Measurements from ENCODE around the gene EIF3M.
A peak's percentile ranks its signal among the peaks of the same experiment; 100 is the strongest.
"Not testable (repeated sequence)": the region's sequence is repeated elsewhere in the genome, so short reads cannot be mapped to it uniquely, and the experiment has no call there.

EIF3M gene

GRCh38 chr11:32594272-32594671 lies 10.6 kb downstream of the EIF3M start:
- Histone ChIP-seq H3K27ac (no peak overlapping the region), H3K4me3 (ENCODE audit: low read depth in 1 of 2, low read length in 1 of 2) (no peak overlapping the region), H3K4me1 (ENCODE audit: control insufficient read depth in 1 of 2, insufficient read depth in 1 of 2, low read depth in 1 of 2, low read length in 1 of 2) (peaks cover 0 to 8% of the 10 kb centered on the region in 2 experiments), H3K9me3 (no peaks in the 10 kb centered on the region), H3K36me3 (peaks cover 87% of the 10 kb centered on the region), H3K27me3 (no peaks in the 10 kb centered on the region)
- TF ChIP-seq, protein P1, sequence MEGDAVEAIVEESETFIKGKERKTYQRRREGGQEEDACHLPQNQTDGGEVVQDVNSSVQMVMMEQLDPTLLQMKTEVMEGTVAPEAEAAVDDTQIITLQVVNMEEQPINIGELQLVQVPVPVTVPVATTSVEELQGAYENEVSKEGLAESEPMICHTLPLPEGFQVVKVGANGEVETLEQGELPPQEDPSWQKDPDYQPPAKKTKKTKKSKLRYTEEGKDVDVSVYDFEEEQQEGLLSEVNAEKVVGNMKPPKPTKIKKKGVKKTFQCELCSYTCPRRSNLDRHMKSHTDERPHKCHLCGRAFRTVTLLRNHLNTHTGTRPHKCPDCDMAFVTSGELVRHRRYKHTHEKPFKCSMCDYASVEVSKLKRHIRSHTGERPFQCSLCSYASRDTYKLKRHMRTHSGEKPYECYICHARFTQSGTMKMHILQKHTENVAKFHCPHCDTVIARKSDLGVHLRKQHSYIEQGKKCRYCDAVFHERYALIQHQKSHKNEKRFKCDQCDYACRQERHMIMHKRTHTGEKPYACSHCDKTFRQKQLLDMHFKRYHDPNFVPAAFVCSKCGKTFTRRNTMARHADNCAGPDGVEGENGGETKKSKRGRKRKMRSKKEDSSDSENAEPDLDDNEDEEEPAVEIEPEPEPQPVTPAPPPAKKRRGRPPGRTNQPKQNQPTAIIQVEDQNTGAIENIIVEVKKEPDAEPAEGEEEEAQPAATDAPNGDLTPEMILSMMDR (IDR thresholded peaks at IDR 0.05): no peak

GRCh38 chr11:32596114-32596513 lies 12.5 kb downstream of the EIF3M start:
- H3K4me3 ChIP-seq (ENCODE audit: low read depth in 1 of 2, low read length in 1 of 2); H3K9me3 ChIP-seq; H3K27ac ChIP-seq; H3K4me1 ChIP-seq (ENCODE audit: control insufficient read depth in 1 of 2, insufficient read depth in 1 of 2, low read depth in 1 of 2, low read length in 1 of 2); H3K27me3 ChIP-seq: not testable (repeated sequence)
- H3K36me3 ChIP-seq: peaks cover 74% of the 10 kb centered on the region

DNA sequence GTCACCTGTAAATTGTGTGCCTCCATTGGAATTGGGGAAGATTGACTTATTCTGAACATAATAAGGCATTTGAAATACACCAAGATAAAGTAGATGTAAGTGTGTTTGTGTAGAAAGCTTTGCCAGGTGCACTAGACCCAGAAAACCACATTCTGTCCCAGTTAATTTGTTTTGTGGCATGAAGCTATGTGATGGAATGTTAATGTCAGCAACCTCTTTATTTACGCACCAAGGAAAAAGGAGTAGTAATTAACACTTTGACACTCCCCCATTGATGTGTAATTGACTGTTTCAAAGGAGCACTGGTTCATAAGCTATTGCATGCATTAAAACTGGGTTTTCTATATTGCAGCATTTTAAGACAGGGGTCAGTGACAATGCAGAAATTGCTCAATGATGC lies 14.3 kb downstream of the EIF3M start:
- H3K36me3 ChIP-seq: peaks cover 75% of the 10 kb centered on the region
- H3K4me3 ChIP-seq (ENCODE audit: low read depth in 1 of 2, low read length in 1 of 2): no peak overlapping the region
- H3K4me1 ChIP-seq (ENCODE audit: control insufficient read depth in 1 of 2, insufficient read depth in 1 of 2, low read depth in 1 of 2, low read length in 1 of 2): no peaks in the 10 kb centered on the region
- no peaks in the 10 kb centered on the region for H3K9me3 ChIP-seq
- no peaks in the 10 kb centered on the region for H3K27me3 ChIP-seq
- TF ChIP-seq, protein P1 (IDR thresholded peaks at IDR 0.05): no peak
- no peak overlapping the region for H3K27ac ChIP-seq

- Histone ChIP-seq H3K4me1 (ENCODE audit: control insufficient read depth in 1 of 2, insufficient read depth in 1 of 2, low read depth in 1 of 2, low read length in 1 of 2) (no peaks in the 10 kb centered on the region), H3K4me3 (ENCODE audit: low read depth in 1 of 2, low read length in 1 of 2) (no peak overlapping the region), H3K36me3 (peaks cover 52% of the 10 kb centered on the region), H3K27me3 (no peaks in the 10 kb centered on the region), H3K9me3 (no peaks in the 10 kb centered on the region), H3K27ac (peak overlapping the region; percentile 1)
- TF ChIP-seq, protein P1 (IDR thresholded peaks at IDR 0.05): no peak
These were observed 19.2 kb downstream of the EIF3M start for GRCh38 chr11:32602657-32603415.

DNA sequence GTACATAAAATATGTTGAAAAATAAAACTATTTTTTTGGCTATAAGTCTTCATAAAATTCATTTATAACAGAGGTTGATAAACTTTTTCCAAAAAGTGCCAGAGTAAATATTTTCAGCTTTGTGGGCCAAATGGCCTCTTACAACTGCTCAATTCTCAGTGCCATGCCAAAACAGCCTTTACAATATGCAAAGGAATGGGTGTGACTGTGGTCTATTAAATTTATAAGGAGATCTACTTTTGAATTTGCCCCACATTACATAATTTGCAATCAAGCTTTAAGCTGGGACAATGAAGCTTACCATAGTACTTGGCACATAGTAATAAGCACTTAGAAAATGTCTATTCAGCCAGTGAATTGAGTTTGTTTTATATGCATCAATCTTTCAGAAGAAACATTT lies 22.6 kb downstream of the EIF3M start:
- Histone ChIP-seq H3K36me3 (peaks cover 40% of the 10 kb centered on the region), H3K27ac (no peak overlapping the region), H3K9me3 (no peaks in the 10 kb centered on the region), H3K4me3 (ENCODE audit: low read depth in 1 of 2, low read length in 1 of 2) (no peak overlapping the region), H3K27me3 (no peaks in the 10 kb centered on the region), H3K4me1 (ENCODE audit: control insufficient read depth in 1 of 2, insufficient read depth in 1 of 2, low read depth in 1 of 2, low read length in 1 of 2) (no peaks in the 10 kb centered on the region)
- TF ChIP-seq, protein P1 (IDR thresholded peaks at IDR 0.05): no peak

DNA sequence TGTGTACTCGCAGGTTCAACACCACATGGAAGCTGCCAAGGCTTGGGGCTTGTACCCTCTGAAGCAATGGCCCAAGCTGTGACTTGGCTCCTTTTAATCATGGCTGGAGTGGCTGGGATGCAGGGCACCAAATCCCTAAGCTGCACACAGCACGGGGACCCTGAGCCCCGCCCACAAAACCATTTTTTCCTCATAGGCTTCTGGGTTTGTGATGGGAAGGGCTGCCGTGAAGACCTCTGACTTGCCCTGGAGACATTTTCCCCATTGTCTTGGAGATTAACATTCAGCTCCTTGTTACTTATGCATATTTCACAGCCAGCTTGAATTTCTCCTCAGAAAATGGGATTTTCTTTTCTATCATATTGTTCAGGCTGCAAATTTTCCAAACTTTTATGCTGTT lies 25.2 kb downstream of the EIF3M start:
- H3K9me3 ChIP-seq; H3K4me3 ChIP-seq (ENCODE audit: low read depth in 1 of 2, low read length in 1 of 2); H3K27ac ChIP-seq; H3K4me1 ChIP-seq (ENCODE audit: control insufficient read depth in 1 of 2, insufficient read depth in 1 of 2, low read depth in 1 of 2, low read length in 1 of 2); H3K27me3 ChIP-seq: not testable (repeated sequence)
- H3K36me3 ChIP-seq: peaks cover 21% of the 10 kb centered on the region

Data from neutrophil (primary cell).